Trophoblast cell (in vitro differentiated cells and primary cell): ENCODE data around the gene STOML1.

ENCODE experiments used
- DNase-seq, 2 donors: peaks; one replicate each; pipeline ENCODE4 v3.0.0-alpha.2; 2016
- H2AFZ ChIP-seq: 2 replicates; pipeline ENCODE4 v1.6.1; 2013; ENCODE audit warnings: low read length, moderate library complexity, mild to moderate bottlenecking; ENCODE audit not compliant: insufficient read depth, poor library complexity
- H2AK5ac ChIP-seq: 2 replicates; pipeline ENCODE4 v1.6.1; 2013; ENCODE audit warnings: mild to moderate bottlenecking, low read length
- H2BK120ac ChIP-seq: 2 replicates; pipeline ENCODE4 v1.6.1; 2013; ENCODE audit warnings: low read length, mild to moderate bottlenecking, moderate library complexity; ENCODE audit not compliant: insufficient read depth, poor library complexity
- H2BK12ac ChIP-seq: 2 replicates; pipeline ENCODE4 v1.6.1; 2013; ENCODE audit warnings: mild to moderate bottlenecking, low read length, moderate library complexity
- H2BK5ac ChIP-seq: 2 replicates; pipeline ENCODE4 v1.6.1; 2013; ENCODE audit warnings: low read length, low read depth, moderate library complexity, mild to moderate bottlenecking; ENCODE audit not compliant: poor library complexity
- H3K14ac ChIP-seq: 2 replicates; pipeline ENCODE4 v1.6.1; 2013; ENCODE audit warnings: mild to moderate bottlenecking, low read length
- H3K18ac ChIP-seq: 2 replicates; pipeline ENCODE4 v1.6.1; 2013; ENCODE audit warnings: mild to moderate bottlenecking, low read length
- H3K23ac ChIP-seq: 2 replicates; pipeline ENCODE4 v1.6.1; 2013; ENCODE audit warnings: low read length
- H3K27ac ChIP-seq: 2 replicates; pipeline ENCODE4 v1.5.1; 2013; ENCODE audit warnings: low read depth, mild to moderate bottlenecking, inconsistent platforms, low read length, moderate library complexity
- H3K27me3 ChIP-seq: 2 replicates; pipeline ENCODE4 v1.6.1; 2013; ENCODE audit warnings: inconsistent platforms, mild to moderate bottlenecking, low read length, moderate library complexity; ENCODE audit not compliant: insufficient read depth
- H3K36me3 ChIP-seq, 2 experiments: 1 replicate in 1 of 2; 2 replicates in 1 of 2; pipeline ENCODE4 v1.6.1; 2013; ENCODE audit warnings: low read length in 2 of 2, mild to moderate bottlenecking in 2 of 2, moderate library complexity in 1 of 2; ENCODE audit not compliant: insufficient read depth in 2 of 2, control insufficient read depth in 1 of 2
- H3K4ac ChIP-seq: 2 replicates; pipeline ENCODE4 v1.6.1; 2013; ENCODE audit warnings: low read depth, mild to moderate bottlenecking, low read length, moderate library complexity
- H3K4me1 ChIP-seq, 2 experiments: 1 replicate in 1 of 2; 2 replicates in 1 of 2; pipeline ENCODE4 v1.6.1; 2013; ENCODE audit warnings: low read length in 2 of 2, mild to moderate bottlenecking in 2 of 2, moderate library complexity in 1 of 2; ENCODE audit not compliant: insufficient read depth in 2 of 2, control insufficient read depth in 1 of 2
- H3K4me2 ChIP-seq: 2 replicates; pipeline ENCODE4 v1.6.1; 2013; ENCODE audit warnings: inconsistent platforms, mild to moderate bottlenecking, low read length, moderate library complexity
- H3K4me3 ChIP-seq: 2 replicates; pipeline ENCODE4 v1.5.1; 2013; ENCODE audit warnings: mild to moderate bottlenecking, low read depth, low read length, inconsistent platforms
- H3K79me1 ChIP-seq: one replicate; pipeline ENCODE4 v1.6.1; 2013; ENCODE audit warnings: low read length
- H3K79me2 ChIP-seq: 2 replicates; pipeline ENCODE4 v1.6.1; 2013; ENCODE audit warnings: low read length, mild to moderate bottlenecking; ENCODE audit not compliant: control insufficient read depth, insufficient read depth, poor library complexity
- H3K9ac ChIP-seq: 2 replicates; pipeline ENCODE4 v1.6.1; 2013; ENCODE audit warnings: mild to moderate bottlenecking, low read length
- H3K9me3 ChIP-seq: 2 replicates; pipeline ENCODE4 v1.6.1; 2013; ENCODE audit warnings: low read depth, mild to moderate bottlenecking, control low read depth, inconsistent platforms, low read length; ENCODE audit not compliant: insufficient read depth
- H4K12ac ChIP-seq: 2 replicates; pipeline ENCODE4 v1.6.1; 2013; ENCODE audit warnings: low read depth, mild to moderate bottlenecking, low read length, moderate library complexity
- H4K8ac ChIP-seq: 2 replicates; pipeline ENCODE4 v1.6.1; 2013; ENCODE audit warnings: low read depth, mild to moderate bottlenecking, low read length, moderate library complexity
- H4K91ac ChIP-seq: one replicate; pipeline ENCODE4 v1.6.1; 2013; ENCODE audit warnings: low read depth, mild to moderate bottlenecking, low read length, moderate library complexity
- WGBS: extraction: QIAGEN DNeasy Blood & Tissue Kit; methylation state at CpG from one replicate; pipeline ENCODE4 v1.1.7; 2013; ENCODE audit warnings: missing lambda C conversion rate; ENCODE audit not compliant: insufficient read length, insufficient coverage; ENCODE audit errors: extremely low coverage; 5-methylcytosine and 5-hydroxymethylcytosine counted together

STOML1 gene

DNA sequence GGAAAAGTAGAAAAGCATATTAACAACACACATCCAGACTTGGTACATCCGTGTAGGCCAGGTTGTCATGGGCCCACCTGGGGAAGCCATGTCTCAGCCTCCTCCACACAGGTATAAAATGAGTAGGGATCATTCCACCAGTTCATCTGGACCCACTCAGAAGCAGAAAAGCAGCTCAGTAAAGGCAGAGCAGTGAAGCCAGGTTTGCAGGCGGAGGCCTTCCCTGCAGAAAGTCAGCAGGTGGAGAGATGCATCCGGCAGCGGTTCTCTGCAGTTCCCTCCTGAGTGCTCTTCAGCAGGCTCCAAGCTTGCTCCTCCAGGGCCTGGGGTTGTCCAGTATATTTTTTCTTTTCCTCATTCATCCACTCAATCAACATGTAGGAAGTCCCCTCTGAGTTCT, 43.7 kb downstream of the STOML1 start:
- DNase-seq, result no peak
- Histone ChIP-seq H2BK12ac (no peak overlapping the region), H3K4me1 (peaks cover 23% of the 10 kb centered on the region in 2 experiments), H3K18ac (no peak overlapping the region), H4K12ac (no peak overlapping the region), H2AFZ (no peak overlapping the region), H3K4ac (no peak overlapping the region), H3K9ac (no peak overlapping the region), H2AK5ac (no peak overlapping the region), H3K27me3 (no peaks in the 10 kb centered on the region), H3K79me2 (peaks cover 4% of the 10 kb centered on the region), H3K4me2 (no peak overlapping the region), H2BK120ac (no peak overlapping the region), H3K23ac (no peak overlapping the region), H3K14ac (no peak overlapping the region), H3K9me3 (peaks cover 1% of the 10 kb centered on the region), H2BK5ac (no peak overlapping the region), H3K4me3 (no peak overlapping the region), H3K36me3 (peaks cover 5 to 8% of the 10 kb centered on the region in 2 experiments), H4K91ac (no peak overlapping the region), H4K8ac (no peak overlapping the region), H3K79me1 (peaks cover 19% of the 10 kb centered on the region), H3K27ac (no peak overlapping the region)
- WGBS, result no CpG with 5 or more reads among the region's 4 CpGs

DNA sequence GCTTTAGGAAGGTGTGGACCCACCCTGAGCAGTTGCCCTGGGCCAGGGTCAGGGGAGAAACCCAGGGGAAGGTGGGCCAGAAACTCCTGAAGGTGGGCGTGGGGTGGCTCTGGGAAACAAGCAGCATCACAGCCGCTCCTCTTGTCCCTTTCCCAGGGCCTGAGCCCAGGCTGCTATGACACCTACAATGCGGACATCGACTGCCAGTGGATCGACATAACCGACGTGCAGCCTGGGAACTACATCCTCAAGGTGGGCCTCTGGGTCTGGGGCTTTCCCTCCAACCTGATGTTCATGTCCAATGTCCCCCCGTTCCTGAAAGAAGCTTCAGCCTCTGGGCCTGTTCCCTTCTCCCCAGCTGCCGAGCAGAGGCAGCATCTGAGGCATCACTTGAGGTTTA, 44.4 kb downstream of the STOML1 start:
- Histone ChIP-seq H3K9me3 (no peaks in the 10 kb centered on the region), H3K4me2 (no peak overlapping the region), H3K4ac (no peak overlapping the region), H4K12ac (no peak overlapping the region), H3K36me3 (peaks cover 5 to 8% of the 10 kb centered on the region in 2 experiments), H2AK5ac (no peak overlapping the region), H2BK5ac (no peak overlapping the region), H3K4me1 (peaks cover 30% of the 10 kb centered on the region in 2 experiments), H4K91ac (peak overlapping the region; percentile 0), H3K27ac (no peak overlapping the region), H3K79me1 (peaks cover 25% of the 10 kb centered on the region), H2BK12ac (no peak overlapping the region), H4K8ac (no peak overlapping the region), H2BK120ac (no peak overlapping the region), H3K23ac (no peak overlapping the region), H3K4me3 (no peak overlapping the region), H3K18ac (no peak overlapping the region), H3K79me2 (peaks cover 4% of the 10 kb centered on the region), H3K9ac (no peak overlapping the region), H2AFZ (no peak overlapping the region), H3K14ac (no peak overlapping the region), H3K27me3 (no peaks in the 10 kb centered on the region)
- no peak for DNase-seq
- WGBS, result no CpG with 5 or more reads among the region's 9 CpGs

DNA sequence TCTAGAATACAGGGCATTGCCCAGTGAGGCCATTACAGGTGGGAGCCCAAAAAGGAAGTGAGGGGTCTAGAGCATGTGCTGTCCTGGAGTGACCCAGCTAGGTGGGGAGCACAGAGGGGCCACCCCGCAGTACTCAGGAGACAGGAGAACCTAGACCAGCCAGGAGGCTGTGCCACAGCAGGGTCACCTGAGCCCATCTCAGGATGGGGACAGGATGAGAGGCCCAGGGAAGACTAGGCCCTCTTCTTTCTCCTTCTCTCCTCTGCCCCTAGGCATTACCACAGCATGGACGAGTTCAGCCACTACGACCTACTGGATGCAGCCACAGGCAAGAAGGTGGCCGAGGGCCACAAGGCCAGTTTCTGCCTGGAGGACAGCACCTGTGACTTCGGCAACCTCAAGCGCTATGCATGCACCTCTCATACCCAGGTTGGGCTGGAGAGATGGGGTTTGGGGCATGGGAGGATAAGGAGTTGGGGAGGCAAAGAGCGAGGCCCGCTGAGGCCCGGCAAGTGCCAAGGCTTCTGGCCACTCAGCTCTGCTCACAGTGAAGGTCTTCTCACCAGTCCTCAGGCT, 45.2 kb downstream of the STOML1 start:
- Histone ChIP-seq H3K79me2 (peaks cover 4% of the 10 kb centered on the region), H3K4me3 (no peak overlapping the region), H2BK120ac (no peak overlapping the region), H2AK5ac (no peak overlapping the region), H2BK5ac (no peak overlapping the region), H3K4me1 (peaks cover 33 to 36% of the 10 kb centered on the region in 2 experiments), H3K27me3 (no peaks in the 10 kb centered on the region), H3K9ac (no peak overlapping the region), H3K4ac (no peak overlapping the region), H3K9me3 (no peaks in the 10 kb centered on the region), H3K79me1 (peaks cover 25% of the 10 kb centered on the region), H4K12ac (no peak overlapping the region), H3K14ac (no peak overlapping the region), H3K4me2 (no peak overlapping the region), H4K8ac (no peak overlapping the region), H3K23ac (no peak overlapping the region), H2BK12ac (peak overlapping the region; percentile 31), H3K27ac (no peak overlapping the region), H3K18ac (no peak overlapping the region), H3K36me3 (peaks cover 5 to 8% of the 10 kb centered on the region in 2 experiments), H2AFZ (no peak overlapping the region), H4K91ac (no peak overlapping the region)
- DNase-seq, result no peak
- no CpG with 5 or more reads among the region's 9 CpGs for WGBS

DNA sequence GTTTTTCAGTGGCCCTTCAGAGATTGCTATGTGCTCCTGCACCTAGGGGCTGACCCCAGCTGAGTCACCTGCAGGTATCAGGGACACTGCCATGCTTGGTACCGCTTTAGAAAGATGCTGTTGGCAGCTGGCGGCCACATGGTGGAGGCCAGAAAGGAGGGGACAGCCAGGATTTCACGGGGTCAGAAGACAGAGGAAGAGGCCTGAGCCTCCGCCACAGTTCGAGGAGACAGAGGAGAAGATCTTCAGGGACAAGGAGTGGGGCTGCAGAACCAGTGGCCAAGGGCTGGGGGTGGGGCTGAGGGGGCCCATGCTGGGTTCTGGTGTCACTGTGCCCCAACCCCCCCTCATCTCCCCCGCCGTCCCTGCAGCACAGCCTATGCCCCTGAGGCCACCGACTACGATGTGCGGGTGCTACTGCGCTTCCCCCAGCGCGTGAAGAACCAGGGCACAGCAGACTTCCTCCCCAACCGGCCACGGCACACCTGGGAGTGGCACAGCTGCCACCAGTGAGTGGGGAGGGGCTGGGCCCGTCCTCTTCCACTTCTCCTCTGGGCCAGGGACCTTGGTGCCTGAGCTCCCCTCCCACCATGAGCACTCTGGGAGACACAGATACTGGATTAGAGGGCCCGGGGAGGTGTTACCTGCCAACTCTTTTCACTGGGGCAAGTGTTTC, 45.9 kb downstream of the STOML1 start:
- no peak overlapping the region for H4K8ac ChIP-seq
- H2BK5ac ChIP-seq, result no peak overlapping the region
- H2BK12ac ChIP-seq, result peak overlapping the region; percentile 63
- H3K36me3 ChIP-seq, result peaks cover 5 to 8% of the 10 kb centered on the region in 2 experiments
- no peak overlapping the region for H3K14ac ChIP-seq
- no peak overlapping the region for H4K12ac ChIP-seq
- H2AFZ ChIP-seq, result no peak overlapping the region
- no CpG with 5 or more reads among the region's 17 CpGs for WGBS
- H3K23ac ChIP-seq, result no peak overlapping the region
- H2AK5ac ChIP-seq, result peak overlapping the region; percentile 60
- peak overlapping the region; percentile 51 for H4K91ac ChIP-seq
- no peak overlapping the region for H3K18ac ChIP-seq
- no peak overlapping the region for H3K27ac ChIP-seq
- H3K27me3 ChIP-seq, result no peaks in the 10 kb centered on the region
- no peak for DNase-seq
- no peak overlapping the region for H2BK120ac ChIP-seq
- no peaks in the 10 kb centered on the region for H3K9me3 ChIP-seq
- H3K4me2 ChIP-seq, result no peak overlapping the region
- peaks cover 29% of the 10 kb centered on the region for H3K79me1 ChIP-seq
- no peak overlapping the region for H3K4ac ChIP-seq
- H3K4me1 ChIP-seq, result peaks cover 36 to 38% of the 10 kb centered on the region in 2 experiments
- H3K4me3 ChIP-seq, result no peak overlapping the region
- H3K9ac ChIP-seq, result no peak overlapping the region
- peaks cover 4% of the 10 kb centered on the region for H3K79me2 ChIP-seq
